Right renal cortex interstitium (tissue), 3 donors: ENCODE measurements around the gene FAM234B. TPM values are rescaled to one million over a fixed set of nuclear protein-coding genes. Genes with fewer than 3 reads are reported as not detected.
"Not testable (repeated sequence)": the region's sequence is repeated elsewhere in the genome, so short reads cannot be mapped to it uniquely, and the experiment has no call there.

Experiments used
- DNase-seq, 3 donors: peaks; one replicate each; pipeline ENCODE4 v3.0.0-alpha.2; 2013; ENCODE audit warnings: low read depth in 3 of 3, low spot score in 2 of 3
- polyA plus RNA-seq, 3 donors: library from polyadenylated mRNA; unstranded; fragments of 120-200 nt; gene quantifications; one replicate each; pipeline ENCODE4 v1.2.1, GENCODE V29; 2013; ENCODE audit not compliant: insufficient read length in 3 of 3

Gene FAM234B
- polyA plus RNA-seq, 3 donors: 12.8 to 14.4 (median 13.1) TPM

GRCh38 chr12:13052421-13052820 lies 8.2 kb downstream of the FAM234B start:
- no peak for DNase-seq

GRCh38 chr12:13053617-13054016 lies 9.4 kb downstream of the FAM234B start:
- not testable (repeated sequence) for DNase-seq

- no peak for DNase-seq
Observed at GRCh38 chr12:13060581-13060980, 16.4 kb downstream of the FAM234B start.

DNA sequence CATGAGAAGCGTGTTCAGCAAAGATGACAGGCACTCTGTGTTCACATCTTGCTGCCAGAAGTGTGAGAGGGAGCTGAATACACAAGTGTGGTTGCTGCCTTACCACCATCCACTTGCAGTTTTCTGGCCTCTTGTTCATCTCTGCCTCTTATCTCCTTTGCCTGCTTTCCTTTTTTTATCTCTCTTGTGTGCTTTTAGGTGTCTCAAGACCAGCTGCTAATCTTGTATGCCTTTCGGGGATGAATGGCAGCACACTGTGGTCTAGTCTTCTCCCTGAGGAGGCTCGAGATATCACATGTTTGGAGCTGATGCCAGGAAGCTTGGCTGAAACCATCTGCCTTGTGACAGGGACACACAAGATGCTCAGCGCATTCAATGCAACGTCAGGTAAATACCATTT lies 17.2 kb downstream of the FAM234B start:
- DNase-seq: no peak

- no peak for DNase-seq
Observed at GRCh38 chr12:13062669-13063068, 18.5 kb downstream of the FAM234B start.

GRCh38 chr12:13066014-13066413 lies 21.8 kb downstream of the FAM234B start:
- no peak for DNase-seq

DNA sequence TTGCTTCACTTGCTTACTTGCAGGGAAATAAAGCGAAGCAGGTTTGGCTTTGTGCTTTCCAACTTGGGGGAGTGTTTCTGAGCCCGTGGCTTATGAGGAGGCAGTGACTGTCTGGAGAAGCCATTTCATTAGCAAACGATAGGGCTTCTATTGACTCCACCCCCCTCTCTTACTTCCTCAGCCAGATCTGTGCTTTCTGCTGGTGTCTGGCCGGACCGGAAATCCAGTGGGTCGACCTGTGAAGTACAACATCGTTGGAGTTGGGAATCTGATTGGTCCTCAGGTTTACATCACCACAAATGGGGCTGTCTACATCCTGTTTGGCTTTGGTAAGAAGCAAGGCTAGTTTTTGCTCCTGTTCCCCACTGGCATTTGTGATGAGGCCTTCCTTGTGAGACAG lies 22.3 kb downstream of the FAM234B start:
- DNase-seq: no peak

DNA sequence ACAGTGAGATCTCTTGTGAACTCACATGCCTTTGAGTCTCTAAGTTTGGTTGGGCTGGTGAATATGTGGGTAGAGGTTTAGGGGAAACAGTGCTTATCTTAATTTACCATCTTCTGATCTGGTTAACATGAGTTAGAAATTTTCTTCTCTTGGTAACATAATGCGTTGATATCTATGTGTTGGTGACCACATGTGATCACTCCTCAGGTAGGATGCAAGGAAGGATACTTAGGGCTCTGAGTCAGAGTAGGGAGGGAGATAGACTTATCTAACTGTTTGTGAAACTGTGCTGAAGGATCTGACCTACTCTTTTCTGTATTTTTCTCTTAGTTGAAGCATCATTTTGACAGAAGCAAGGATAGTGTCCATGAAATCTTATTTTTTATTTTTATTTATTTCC lies 23.1 kb downstream of the FAM234B start:
- no peak for DNase-seq

DNA sequence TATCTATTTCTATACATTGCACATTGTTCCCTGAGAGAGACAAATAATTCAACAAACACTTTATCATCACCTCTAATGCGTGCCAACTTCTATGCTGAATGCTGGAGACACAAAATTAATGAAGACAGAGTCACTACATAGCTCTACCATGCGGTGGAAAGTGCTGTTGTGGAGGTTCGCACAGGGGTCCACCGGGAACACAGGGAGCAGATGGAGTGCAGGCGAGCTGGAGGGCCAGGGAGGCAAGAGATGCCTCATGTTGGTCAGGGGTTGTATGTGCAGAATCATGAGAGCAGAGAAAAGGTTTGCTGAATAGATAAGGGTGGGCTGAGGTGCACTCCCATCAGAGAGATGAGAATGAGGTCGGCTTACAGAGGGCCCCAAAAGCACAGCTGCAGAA lies 25.2 kb downstream of the FAM234B start:
- DNase-seq: no peak

DNA sequence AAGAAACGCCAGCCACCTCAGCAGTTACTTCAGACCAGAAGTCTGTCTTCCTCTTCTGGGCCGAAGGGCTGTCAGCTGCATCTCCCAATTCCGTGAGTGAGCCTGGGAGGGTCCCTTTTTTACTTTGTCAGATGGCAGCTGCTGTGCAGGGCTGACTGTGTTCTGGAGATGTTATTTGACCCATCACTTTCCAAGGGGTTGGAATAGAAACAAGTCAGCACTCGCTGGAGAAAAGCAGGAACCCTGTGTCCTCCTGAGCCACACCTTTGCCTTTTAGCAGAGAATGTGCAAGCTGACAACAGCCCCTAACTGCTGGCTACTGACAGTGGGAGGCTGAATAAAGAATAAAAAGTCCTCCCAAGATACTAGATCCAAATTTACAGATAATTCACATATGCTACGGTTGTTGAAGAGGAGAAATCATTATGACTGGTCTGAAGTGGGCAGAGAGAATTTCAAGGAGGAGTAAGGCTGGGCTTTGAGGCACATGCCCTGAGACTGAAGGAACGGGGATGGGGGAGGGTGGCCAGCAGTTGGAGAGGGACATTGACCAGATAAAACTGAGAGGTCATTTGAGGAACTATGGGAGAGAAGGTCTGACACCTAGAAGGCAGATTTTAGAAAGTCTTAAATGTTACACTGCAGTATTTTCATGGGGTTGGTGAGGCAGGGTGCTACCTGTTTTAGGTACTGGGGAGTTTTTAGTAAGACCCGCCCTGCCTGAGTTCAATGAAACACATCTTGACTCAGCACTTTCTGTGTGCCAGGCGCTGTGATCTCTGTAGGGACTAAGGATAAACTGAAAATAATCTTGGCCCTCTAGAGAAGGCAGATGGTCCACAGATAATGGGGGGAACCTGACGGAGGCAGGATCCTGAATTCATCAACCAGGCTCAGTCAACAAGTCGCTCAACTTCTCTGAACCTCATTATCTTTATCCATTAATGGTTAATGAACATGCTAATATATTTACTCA lies 27.4 kb downstream of the FAM234B start:
- DNase-seq: no peak

GRCh38 chr12:13073173-13073572 lies 29.0 kb downstream of the FAM234B start:
- DNase-seq: no peak

DNA sequence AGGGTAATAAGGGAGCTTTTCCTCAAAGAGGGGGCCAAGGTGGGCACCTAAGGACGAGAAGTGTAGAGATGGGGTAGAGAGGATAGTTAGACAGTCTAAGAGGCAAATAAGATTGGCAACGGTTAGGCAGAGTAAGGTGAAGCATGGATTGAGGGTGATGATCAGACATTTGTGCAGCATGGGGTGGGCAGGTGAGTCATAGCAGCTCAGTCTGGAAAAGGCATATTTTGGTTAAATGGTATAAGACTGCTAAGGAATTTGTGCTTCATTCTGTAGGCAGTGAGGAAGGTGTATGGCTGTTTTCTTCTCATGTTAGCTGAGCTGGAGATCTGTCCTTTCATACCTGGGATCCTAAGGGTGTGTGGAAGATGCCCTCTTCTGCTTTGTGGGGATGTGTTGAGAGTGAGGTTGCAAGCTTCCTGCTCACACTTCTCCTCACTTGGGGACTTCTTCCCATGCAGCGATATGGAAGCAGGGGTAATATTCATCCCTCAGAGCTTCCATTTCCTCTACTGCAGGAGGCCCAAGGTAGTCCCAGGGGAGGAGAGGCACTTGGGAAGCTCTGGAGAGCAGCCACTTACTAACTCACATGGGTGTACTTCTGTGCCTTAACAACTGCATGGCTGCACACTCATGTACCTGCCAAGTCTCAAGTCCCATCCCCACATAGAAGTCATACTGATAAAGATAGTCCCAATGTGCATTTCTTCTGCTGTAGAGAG lies 30.4 kb downstream of the FAM234B start:
- DNase-seq: no peak

DNA sequence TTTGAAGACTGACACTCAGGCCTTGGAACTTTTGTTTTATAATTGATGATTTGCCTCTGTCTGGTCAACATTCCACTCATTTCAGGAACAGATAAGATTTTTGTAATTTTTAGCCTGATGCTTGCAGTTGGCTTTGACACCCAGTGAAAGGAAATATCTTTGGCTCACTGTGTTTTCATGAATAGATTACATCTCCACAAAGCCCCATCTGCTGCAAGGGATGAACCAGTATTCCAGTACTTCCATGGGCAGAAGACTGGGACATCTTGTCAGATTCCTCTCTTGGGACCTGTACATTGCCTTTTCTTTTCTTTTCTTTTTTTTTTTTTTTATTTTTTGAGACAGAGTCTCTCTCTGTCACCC lies 30.9 kb downstream of the FAM234B start:
- no peak for DNase-seq

- DNase-seq: no peak
Observed at GRCh38 chr12:13075786-13076570, 31.8 kb downstream of the FAM234B start.

GRCh38 chr12:13079440-13079906 lies 35.3 kb downstream of the FAM234B start:
- no peak for DNase-seq

DNA sequence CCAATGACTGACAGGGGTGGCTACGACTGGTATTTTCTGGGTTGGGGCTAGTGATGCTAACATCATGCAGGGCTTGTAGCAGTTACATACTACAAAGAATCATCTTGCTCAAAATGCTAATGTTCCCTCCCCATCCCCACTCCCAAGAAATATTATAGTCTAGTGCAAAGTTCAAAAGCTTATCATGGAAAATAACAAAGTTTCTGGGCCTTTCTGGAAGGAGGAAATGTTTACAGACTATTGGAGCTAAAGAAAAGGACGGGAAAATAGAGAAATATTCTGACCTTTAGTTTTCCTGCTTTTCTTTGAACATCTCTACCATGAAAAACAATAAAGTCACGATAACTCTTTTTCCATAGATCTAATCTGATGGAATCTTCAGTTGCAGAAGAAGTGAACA lies 36.1 kb downstream of the FAM234B start:
- DNase-seq: no peak

- DNase-seq: no peak
Observed at GRCh38 chr12:13082861-13083260, 38.7 kb downstream of the FAM234B start.

- DNase-seq: not testable (repeated sequence)
Observed at GRCh38 chr12:13083638-13084037, 39.5 kb downstream of the FAM234B start.

- no peak for DNase-seq
Observed at GRCh38 chr12:13084898-13085640, 40.9 kb downstream of the FAM234B start.

DNA sequence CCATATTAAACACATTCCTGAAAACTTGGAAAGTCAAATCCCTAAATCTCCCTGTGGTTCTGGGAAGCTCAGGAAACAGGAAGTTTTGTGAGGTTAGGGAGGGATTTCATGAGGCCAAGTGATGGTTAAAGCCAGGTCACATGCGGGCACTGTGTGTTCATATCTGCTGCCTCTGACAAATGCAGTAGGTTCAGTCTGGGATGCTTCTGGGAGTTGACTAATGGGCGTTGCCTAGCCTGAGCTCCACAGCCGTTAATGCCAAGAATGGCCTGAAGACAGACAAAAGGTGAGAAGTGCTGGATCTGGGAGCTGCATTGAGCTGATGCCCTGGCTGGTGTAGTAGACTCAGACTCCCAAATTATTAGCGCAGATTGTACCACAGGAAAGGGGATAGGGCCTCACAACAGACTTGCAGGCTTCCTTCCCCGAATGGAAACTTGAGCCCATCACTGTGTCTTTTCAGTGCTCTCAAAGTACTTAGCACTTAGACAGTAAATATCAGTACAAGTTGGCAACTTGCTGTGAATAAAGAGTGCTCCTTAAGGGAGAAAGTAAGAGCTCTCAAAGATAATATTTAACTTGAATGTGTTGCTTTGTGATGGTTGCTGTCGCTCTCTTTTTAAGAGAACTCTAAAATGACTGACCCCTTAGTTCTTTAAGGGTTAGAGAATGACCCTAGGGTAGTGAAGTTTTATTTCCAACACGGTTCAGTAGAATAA lies 41.9 kb downstream of the FAM234B start:
- DNase-seq: no peak
